ENCODE results near the gene MAL.

Gene MAL

DNA sequence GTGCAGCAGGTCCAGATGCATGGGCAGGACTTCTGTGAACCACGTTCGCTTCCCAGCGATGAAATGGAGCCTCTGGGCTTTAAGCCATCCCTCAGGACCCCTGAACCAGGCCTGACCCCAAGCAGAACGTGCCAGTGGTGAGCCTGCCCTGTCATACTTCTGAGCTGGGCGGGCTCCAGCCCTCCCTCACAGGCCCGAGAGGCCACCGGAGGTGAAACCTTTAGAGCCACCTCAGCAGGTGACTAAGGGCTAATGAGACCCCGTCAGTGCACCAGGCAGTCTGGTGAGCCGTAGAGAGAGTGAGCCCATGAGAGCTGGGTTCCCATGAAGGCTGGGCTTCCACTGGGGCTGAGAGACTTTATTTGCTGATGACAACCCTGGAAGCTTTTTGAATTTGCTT lies 8.9 kb upstream of the MAL start:
- DNase-seq (ENCODE audit: low read depth in 2 of 2): no peak

DNA sequence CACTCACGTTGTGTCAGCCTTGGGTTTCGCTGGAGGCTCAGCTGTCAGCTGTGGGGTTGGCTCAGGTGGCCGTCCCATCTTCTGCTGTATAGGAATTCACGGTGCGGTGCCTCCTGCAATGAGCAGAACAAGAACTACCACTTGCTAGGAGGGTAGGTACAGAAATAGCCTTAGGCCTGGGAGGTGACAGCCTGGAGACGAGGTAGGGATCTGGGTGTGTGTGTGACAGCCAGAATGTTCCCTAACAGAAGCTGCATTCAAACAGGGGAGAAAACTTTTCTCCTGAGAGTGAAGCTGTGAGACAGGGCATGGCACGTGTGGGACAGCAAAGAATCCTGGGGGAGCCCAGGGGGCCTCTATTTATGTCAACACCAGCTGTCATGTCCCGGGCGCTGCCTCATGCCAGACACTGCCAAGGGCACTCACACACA lies 8.4 kb upstream of the MAL start:
- DNase-seq (ENCODE audit: low read depth in 2 of 2): no peak

DNA sequence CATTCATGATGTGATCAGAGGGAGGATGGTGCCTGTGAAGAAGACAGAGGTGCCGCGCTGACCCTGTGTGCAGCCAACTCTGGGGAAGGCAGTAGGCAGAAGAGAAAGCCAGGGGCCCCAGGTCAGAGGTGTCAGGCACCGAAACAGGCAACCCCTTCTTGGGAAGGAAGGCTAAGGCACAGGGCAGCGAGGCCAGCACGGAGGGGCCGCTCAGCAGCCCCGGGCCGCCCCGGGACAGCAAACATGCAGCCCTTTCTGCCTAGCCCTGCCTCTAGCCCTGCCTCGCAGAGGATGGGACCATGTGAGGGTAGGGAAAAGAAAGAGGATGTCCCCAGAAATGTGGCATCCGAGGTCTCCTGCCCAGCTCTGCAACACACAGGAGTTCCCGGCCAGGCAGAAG lies 7.7 kb upstream of the MAL start:
- no peak for DNase-seq (ENCODE audit: low read depth in 2 of 2)

DNA sequence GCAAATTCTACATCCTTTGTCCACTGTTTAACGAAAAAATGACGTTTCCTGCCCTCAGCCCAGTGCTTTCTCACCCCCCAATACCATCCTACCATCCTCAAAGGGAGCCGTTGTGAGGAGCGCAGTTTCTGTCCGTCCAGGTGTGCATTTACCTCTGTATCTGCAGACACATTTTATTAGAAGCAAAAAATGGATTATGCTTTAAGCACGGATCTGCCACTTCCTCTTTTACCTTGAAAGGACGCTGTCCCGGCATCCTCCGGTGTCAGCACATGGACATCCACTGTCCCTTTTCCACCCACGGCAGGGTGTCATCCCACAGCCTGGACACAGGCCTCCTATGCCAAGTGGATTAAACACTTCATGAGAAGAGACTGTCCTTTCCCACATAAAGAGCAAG lies 7.2 kb upstream of the MAL start:
- DNase-seq (ENCODE audit: low read depth in 2 of 2): no peak

DNA sequence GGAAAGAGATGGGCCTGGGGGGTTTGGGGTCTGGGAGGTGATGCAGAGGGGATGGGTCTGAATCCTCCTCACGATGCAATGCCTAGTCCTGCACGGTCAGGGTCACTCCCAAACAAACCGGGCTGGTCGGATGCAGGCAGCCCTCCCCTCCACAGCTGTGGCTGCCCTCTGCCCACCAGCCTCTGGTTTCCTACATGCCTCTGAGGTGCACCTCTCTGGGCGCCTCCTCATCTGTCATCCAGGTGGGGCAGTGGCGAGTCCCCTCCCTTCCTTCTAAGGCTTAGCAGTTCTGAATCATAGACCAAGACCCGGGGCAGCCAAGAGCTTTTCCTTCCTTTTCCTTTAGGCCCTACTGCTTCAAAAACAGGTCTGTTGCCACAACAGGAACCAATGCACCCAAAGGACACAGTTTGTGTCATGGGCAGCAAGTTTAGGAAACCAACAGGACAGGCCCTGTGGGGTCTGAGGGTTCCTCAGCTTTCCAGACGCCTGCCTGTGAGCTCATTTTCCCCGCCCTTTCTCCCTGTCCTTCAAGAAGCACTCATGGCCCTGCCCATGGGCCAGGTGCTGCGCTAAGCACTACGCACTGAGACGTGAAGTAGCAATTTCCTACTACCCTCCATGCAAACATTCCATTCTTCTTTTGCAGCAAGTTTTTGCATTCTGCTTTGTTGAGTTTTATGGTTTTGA lies 6.5 kb upstream of the MAL start:
- DNase-seq (ENCODE audit: low read depth in 2 of 2): no peak

DNA sequence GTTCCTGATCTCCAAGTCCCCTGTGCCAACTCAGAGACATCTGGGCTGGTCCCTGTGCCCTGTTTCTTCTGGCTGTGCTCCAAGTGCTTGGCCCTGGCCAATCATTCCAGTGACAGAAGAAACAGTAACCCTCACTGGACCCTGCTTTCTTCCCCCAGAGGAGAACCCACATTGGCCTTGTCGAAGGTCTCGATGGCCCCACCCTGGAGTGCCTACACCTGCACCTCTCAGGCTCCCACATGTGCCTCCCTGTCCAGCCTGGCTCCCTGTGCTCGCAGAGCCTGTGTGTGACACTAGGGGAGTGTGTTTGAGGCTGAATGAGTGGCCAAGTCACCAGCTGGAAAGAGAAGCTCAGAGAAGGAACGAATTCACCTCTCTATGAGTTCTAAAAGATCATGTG lies 5.9 kb upstream of the MAL start:
- no peak for DNase-seq (ENCODE audit: low read depth in 2 of 2)

DNA sequence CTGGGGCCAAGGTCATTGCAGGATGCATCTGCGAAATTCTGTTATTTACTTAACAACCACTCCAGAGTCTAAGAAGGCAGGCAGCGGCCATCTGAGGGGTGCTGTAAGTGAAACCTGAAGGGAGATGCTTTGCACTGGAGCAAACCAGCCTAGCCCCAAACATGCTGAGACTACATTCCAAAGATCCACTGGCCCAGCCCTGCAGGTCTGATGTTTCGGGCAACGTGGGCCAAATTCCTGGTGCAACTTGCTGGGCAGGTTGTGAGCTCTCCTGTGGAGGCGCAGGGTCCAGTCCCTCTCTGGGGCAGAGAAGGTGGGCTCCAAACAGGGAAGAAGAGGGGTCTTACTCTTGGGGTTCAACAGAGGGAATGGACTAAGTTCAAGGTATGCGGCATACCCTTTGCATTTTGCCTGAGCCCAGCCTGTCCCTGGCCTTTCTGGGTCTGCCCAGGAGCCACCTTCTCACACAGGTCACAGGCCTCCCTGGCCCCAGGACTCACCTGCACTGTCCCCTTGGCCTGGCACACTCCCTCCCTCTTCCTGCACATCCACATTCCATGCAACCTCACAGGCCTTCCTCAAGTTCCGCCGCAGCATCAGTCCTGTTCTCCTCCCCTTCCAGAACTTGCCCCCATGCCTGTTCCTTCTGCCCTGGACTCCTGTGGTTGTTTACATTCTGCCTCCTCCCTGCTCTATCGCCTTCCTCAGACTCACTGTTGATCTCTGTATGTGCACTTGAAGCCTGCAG lies 5.1 kb upstream of the MAL start:
- no peak for DNase-seq (ENCODE audit: low read depth in 2 of 2)

DNA sequence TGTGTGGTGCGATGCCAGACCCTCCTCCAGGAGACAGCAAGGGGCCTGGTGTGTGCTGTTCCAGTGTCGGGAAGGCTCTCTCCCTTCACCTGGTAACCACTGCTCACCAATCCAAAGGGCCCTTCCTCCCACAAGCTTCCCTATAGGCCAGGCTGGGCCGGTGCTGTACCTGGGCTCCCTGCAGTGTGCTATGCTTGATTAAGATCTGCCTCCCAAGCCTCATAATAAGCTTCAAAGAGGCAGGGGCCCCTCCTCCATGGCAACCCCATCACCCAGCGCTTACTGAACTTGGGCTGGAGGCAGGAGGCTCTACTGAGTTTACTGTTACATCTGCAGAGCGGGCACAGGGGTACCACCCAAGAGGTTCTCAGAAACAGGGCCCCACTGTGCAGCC lies 4.5 kb upstream of the MAL start:
- no peak for DNase-seq (ENCODE audit: low read depth in 2 of 2)

DNA sequence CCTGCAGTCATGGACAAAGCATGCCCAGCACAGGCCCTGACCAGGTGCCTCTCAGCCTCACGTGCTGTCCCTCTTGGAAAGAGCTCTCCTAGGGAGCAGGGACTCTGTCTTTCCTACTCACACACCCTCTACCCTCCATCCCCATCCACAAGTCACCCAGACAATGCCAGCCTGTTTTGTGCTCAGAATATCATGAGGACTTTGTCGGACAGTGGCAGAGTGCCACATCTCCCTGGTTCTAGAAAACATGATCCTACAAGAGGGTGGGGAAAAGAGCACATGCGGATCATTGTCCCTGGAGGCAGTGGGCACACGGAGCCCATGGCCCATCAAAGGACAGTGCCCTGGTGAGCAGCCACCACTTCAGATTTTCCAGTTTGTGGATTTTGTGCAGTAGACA lies 3.7 kb upstream of the MAL start:
- DNase-seq (ENCODE audit: low read depth in 2 of 2): no peak

DNA sequence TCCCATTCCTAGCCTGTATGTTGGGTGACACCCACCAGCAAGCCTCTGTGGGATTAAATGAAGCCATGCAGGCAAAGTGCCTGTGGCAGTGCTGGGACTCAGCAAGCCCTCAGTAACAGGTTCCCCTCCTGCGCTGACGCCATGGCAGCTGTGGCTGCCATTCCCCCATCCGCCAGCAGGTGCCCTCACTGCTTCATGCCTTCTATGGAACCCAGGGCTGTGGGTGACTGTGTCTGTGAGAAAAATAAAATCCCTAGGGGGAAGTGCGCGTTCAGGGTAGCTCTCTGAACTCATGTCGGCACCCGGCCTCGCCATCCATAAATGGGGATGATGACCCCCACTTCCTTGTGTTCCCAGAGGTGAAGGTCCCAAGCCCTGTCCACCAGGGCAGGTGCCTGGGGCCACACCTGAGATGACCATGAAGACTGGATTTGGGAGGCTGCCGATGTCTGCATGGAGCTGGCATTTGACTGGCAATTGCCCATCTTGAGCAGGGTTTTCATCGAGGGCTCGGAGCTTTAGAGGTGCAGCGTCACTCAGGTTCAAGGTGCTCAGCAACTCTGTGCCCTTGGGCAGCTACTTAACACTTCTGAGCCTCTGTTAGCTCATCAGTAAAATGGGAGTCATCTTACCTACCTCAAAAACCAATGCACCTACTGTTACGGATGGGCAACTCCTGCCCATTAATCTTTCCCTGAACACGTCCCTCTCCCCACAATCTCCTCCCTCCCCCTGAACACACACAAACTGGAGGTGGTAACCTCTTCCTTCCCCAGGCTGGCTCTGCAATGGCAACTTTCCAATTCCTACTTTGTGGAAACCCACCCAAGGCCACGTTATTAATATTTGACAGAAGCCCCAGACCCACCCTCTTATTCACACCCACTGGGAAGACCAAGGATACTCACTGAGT lies 2.9 kb upstream of the MAL start:
- DNase-seq (ENCODE audit: low read depth in 2 of 2): peak; percentile 80 to 82

DNA sequence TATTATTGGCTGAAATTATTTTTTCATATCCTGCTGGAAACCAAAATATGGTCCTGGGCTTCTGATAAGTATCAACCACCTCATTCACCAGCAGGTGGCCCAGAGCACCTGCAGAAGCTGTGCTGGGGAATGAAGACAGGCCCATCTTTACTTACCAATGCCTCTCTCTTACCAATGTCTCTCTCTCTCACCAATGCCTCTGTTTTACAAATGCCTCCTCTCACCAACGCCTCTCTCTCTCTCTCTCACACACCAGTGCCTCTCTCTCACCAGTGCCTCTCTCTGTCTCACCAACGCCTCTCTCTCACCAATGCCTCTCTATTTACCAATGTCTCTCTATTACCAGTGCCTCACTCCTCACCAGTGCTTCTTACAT lies 2.3 kb upstream of the MAL start:
- no peak for DNase-seq (ENCODE audit: low read depth in 2 of 2)

DNA sequence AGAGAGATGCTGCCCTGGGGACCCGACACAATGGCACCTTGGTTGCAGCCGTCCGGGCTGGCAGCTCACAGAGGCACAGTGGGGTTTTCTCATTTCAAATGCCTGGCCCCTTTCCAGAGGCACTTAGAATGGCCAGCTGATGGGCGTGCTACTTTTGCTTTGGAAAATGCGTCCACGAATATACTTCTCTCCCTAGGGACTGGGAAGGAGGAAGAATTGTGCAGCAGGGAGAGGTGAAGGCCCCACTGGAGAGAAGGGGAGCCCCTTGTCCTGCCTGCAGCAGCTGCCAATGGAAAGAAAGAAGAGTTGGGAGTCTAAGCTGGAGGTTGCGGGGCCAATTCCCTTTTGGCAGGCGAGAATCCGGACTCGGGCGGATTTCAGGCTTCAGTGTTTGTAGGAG lies 1.1 kb upstream of the MAL start:
- no peak for DNase-seq (ENCODE audit: low read depth in 2 of 2)

DNA sequence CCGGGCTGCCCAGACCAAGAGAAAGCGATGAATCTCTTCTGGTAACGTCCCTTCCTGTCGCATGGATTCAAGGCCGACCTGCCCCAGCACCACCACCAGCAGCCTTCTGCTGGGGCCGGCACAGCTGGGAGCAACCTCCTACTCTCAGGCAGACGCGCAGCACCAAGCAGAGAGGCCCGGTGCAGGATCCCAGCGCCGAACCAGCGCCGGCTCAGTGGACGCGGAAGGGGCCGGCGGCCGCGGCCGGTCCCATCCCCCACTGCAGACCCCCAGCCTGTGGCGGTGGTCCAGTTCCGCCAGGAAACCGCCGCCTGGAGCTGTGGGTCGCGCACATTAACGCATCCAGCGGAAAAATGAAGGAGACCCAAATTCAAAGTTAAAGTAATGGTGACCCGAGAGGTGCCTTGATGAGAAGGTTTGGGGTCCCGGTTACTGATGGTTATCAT lies 525 bp upstream of the MAL start:
- no peak for DNase-seq (ENCODE audit: low read depth in 2 of 2)

DNA sequence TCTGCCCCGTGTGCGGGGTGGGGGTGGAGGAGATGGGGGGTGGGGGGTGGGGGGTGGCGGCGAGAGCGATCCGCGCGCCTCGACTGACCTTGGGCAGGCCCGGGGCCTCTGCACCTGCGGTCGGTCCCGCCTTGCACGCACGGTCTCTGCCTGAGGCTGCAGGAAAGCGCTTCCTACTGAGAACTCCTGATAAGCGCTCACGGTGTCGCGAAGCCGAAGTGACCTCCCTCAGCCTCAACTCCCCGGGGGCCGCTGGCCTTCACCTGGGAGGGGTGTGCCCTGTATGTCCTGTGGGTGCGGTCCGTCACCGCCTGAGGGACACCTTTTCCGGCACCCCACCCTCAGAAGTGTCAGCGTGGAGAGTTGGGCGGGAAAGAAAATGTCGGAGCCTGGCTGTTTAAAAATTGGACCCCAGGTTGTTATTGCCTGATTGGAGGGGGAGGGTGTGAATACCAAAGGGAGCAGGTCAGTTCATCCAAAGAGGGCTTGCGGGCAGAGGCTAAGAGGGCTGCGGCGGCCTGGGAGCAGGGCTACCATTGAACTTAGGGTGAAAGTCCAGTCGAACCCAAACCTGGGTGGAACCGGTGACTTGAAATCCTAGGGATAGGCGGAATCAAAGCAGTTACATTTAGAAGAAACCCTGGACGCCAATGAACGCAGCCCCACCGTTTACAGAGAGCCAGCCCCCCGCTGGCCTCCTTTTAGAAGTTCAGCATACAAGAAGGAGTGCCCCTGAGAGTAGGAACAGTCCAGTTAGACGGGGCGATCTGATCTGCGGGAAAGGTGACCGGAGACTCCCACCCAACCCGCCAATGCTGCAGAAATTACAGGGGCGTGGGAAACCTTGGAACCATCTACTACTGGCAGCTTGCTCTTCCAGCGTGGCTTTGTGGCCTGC lies 1.2 kb downstream of the MAL start:
- no peak for DNase-seq (ENCODE audit: low read depth in 2 of 2)

DNA sequence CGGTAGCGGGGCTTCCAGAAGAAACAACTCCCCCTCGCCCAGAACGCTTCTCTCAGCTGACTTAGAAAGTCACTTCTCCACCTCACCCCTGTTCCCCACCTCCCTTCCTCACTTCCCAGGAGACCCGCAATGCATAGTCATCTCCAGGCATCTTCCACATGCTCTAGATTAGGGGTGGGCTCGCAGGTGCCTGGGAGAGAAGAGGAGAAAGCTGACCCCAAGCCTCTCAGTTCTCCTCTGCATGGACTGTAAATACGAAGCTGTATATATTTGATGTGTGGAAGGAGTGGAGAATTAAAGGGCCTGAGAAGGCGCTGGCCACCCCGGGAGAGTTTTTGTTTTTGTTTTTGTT lies 1.8 kb downstream of the MAL start:
- DNase-seq (ENCODE audit: low read depth in 2 of 2): no peak

DNA sequence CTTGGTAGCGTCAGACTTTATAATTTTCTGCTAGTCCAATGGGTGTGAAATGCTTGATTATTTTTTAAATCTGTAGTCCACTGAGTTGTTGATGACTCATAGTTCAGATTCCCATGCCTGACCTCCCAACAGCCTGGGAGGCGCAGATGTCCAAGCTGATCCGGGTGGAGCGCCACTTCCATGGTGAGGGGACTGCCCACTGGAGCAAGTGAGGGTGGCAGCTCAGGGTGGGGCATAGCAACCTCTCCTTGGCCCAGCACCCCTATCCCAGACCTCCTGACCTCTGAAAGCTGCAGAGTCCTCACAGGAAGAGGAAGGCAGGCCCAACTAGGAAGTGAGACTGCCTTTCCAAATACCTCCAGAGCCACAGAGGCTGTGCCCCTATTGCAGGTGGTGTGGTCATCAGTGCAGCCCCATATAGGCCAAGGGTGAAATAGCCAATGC lies 4.4 kb downstream of the MAL start:
- DNase-seq (ENCODE audit: low read depth in 2 of 2): no peak

DNA sequence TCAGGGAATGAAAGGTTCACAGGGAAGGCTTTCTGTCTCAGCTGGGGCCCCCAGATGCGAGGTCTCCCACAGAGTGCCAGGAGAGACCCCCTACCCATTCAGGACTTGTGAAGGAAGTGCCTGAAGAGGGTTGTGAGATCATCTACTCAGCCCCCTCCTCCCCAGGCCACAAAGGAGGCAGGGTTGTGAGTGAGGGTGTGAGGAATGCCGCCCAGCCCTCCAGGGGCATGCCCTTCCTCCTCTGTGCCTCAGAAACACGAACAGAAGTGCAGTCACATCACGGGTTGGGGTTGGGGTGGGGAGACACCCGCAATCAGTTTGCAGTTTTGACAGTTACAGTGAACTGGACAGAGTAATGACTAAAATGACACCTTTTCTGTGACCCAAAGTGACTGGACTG lies 5.0 kb downstream of the MAL start:
- no peak for DNase-seq (ENCODE audit: low read depth in 2 of 2)

DNA sequence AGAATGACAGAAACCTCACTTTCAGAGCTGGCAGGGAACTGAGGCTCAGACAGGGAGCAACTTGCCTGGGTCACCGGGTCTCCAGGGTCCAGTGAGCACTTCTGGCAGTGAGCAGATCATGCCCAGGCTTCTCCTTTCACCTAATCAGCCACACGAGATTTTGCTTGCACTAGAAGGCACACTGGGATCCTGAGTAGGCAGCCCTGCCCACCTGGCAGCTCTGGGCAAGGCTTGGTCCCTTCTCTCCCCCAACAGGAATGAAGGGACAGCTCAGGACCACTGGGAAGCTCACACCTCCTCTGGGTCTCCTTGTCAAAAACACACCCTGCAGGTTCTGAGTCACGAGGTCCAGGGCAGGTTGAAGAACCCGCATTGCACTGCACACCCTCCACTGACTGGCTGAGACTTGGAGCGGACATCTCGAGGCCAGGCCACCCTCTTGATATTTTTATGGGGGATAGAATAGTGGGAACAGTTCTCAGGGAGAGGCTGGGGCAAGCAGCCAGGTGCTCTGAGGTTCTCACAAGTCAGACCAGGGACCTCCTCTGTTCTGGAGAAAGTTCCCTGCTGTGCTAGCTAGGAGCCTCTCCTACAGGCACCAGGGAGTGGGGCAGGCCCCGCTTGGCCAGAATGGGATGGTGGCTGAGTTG lies 5.7 kb downstream of the MAL start:
- no peak for DNase-seq (ENCODE audit: low read depth in 2 of 2)

DNA sequence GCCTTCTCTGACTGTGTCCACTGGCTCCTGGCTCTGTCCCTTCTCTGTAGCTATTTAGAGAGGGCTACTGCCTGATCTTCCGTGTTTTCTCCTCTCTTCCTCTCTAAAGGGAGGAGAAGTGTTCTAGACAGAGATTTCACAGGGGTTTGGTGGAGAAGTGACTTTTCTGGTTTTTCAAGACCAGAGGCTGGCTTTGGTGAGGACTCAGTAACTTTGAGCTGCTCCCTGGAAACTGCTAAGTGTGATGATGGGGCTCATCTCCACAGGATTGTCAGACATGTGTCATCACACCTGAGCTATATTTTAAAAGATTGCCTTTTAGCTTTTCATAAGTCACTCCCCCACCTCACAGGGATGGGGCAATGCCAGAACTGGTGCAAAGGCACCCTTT lies 6.2 kb downstream of the MAL start:
- DNase-seq (ENCODE audit: low read depth in 2 of 2): no peak

DNA sequence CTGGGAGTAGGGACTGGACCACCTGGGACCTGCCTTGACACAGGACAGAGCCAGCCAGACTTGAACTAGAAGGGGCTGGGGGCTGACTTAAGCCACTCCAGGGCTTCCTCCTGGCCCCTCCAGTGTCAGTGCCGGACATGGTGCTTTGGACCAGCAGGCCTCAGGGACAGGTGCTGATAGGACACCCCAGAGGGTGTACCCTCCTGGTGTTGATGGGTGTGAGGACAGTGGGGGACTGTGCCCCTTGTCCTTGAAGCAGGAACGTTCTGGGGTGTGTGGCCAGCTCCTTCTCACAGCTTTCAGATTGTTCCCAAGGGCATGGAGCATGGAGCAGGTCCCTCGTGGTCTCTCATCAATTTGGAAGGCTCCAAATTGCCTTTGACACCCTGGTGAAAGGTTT lies 6.8 kb downstream of the MAL start:
- DNase-seq (ENCODE audit: low read depth in 2 of 2): no peak
